ENCODE data around the gene ADAMTS14.

The ADAMTS14 gene

DNA sequence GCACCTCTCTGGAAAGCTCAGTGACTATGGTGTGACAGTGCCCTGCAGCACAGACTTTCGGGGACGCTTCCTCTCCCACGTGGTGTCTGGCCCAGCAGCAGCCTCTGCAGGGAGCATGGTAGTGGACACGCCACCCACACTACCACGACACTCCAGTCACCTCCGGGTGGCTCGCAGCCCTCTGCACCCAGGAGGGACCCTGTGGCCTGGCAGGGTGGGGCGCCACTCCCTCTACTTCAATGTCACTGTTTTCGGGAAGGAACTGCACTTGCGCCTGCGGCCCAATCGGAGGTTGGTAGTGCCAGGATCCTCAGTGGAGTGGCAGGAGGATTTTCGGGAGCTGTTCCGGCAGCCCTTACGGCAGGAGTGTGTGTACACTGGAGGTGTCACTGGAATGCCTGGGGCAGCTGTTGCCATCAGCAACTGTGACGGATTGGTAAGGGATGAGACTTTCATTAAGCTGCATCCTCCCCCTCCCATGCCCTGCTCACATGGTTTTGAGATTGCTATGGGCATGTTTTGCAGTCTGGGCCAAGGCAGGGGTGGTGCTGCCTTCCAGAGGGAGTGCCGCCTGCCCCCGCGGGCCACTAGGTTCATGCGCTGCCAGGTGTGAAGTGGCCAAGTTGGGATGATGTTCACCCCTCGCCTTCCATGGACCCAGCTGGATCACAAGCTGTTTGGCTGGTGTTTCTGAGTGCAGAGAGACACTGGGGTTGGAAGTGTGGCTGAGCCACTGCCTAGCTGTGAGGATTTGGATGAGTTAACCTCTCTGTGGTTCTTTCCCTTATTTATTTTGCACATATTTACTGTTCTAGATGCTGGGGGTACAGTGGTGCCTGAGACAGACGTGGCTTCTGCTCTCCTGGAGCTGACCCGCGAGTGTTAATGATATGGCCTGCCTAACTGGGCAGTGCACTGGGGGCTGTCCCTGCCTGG is 2.5 kb downstream of the ADAMTS14 start:
- DNase-seq (ENCODE audit: low read depth in 3 of 3): no peak

DNA sequence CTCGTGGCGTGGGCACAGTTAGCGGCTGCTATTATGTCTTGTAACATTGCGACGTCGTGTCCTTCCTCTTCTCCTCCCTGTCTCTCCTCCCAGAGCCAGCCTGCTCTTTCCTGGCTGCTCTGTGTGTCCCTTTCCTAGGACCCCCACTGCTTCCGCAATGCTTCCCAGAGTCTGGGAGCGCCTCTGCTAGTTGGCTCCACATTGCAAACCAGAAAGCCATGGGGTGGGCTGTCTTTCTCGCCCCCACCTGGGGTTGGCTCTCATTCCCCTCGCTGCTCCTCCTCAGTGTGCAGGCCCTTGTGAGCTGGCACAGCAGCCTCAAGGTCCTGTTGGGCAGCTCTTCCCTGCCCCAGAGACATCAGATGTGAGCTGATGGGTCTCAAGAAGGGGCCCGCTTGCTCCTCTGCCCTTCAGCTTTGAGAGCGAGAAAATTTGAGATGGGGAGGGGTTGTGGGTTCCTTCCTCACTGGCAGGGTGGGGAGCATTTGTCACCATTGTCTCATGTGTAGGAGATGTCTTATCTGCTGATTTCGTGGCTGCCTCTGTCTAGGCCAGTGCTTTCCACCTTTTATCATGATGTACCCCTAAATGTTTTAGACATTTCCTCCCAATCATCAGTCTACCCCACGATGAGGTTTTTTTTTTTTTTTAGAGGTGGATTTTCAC is 3.3 kb downstream of the ADAMTS14 start:
- no peak for DNase-seq (ENCODE audit: low read depth in 3 of 3)

DNA sequence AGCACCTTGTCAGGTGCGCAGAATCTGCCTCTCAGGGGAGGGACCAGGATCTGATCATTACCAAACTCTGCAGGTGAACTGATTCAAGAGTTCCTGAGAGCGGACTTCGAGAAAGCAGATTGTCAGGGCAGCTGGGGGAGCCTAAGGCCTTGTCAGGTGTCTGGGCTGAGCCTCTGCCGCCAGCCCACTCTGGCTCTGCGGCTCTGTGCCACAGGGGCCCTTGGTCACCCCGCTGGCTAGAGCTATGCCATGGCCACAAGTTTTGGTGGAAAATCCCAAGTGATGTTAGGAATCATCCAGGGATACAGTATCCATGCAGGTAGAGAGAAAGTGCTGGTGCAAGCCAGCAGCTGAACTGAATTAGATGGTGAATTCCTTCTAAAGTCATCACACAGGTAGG is 4.2 kb downstream of the ADAMTS14 start:
- no peak for DNase-seq (ENCODE audit: low read depth in 3 of 3)

DNA sequence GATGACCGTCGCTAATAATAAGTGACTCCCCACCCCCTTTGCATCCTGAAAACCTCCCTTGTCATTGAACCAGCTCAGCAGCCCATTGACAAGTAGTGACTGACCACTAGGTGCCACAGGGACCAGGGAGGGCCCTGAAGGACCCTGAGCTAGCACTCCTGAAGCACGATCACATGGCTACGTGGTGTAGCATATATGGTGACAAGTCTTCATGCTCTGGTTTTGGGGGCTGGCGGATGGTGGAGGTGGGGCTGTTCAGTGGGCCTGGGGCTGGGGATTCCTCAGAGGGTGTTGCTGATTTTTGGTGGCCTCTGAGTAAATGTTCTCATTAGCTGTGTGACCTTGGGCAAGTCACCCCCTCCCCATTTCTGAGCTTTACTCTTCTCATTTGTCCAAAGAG is 4.7 kb downstream of the ADAMTS14 start:
- DNase-seq (ENCODE audit: low read depth in 3 of 3): no peak

DNA sequence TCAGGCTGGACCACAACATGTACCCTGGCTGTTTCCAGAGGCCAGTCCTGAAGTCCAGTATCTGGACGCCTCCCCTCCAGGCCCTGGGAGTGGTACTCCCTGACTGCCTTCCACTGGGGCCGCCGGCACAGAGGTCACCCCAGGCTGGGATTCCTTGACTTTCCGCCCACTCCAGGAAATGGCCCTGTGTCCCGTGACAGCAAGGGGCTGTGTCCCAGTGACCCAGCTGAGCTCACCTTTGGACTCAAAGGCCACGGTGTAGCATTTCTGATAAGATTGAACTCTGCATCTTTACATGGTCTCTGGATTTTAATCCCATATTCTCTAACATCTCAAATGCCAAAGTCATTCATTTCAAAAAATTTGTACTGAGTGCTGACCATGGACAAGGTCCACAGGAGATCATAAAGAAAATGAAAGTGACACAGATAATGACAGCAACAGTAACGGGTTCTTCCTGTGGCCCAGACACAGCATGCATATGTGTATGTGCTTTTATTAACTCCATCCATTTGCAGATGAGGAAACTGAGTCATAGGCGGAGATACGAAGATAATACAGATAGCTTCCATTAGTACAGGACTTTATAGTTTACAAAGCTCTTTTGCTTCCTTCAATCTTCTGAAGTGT is 5.4 kb downstream of the ADAMTS14 start:
- DNase-seq (ENCODE audit: low read depth in 3 of 3): no peak

DNA sequence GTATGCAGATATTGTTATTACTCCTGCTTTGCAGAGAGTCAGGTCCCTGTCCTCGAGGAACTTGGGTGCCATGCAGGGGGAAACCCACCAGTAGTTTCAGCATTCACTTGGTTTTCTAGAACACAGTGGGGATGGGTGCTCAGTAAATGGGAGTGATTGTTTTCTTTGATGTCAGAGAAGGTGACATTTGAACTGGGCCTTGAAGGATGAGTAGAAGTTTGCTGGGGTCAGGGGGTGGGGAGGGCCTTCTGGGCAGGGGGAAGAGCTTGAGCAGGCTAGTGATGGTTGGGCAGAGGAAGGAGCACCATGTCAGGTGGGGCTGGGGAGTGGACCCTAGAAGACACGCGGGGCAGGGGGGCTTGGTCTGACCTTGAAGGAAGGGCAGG is 5.9 kb downstream of the ADAMTS14 start:
- no peak for DNase-seq (ENCODE audit: low read depth in 3 of 3)

DNA sequence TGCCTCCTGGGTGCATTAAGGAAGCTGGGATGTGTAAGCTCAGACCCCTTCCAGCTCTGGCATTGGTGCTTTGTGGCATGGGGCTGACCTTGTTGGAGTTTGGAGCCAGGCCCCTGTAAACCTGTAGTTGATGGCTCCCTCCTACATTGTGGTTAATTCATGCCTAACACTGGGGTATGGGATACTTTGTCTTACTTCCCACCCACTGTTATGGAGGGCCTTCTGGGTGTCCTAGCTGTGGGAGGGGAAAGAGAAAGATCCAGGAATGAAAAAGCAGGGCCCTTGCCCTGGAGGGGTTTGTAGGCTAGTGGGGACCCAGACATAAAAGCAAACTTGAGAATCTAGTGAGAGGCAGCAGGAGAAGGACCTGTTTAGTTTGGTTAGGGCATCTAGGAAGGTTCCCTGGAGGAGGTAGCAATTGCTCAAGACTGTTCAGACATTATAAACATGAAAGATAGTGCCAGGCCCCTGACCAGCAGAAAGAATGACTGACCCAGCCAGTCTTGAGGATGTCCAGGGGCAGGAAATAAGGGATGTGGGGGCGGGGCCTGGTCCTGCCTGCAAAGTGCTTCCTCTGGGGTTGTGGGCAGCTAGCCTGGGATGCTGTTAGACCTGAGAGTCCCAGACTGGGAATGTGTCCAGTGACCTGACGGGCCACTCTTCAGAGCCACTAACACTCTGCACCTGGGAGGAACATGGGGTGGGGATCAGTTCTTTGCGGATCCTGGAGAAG is 6.6 kb downstream of the ADAMTS14 start:
- DNase-seq (ENCODE audit: low read depth in 3 of 3): no peak

DNA sequence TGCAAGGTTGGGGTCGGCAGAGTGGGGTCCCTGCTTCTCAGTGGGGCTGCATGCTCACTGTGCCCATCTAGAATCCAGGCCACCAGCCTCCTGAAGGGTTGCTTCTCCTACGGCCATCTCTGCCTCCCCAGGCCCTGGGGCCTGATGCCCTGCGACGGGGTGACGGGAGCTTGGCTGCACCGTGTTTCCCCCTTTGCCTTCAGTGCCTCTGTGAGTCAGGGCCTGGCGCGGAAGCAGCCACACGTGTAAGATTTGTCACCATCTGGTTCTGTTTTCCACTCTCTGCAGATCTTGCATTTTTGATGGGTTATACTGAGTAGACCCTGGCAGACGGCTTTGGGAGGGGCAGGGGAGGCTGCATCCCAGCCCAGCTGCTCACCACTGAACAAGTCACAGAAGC is 7.2 kb downstream of the ADAMTS14 start:
- DNase-seq (ENCODE audit: low read depth in 3 of 3): no peak

DNA sequence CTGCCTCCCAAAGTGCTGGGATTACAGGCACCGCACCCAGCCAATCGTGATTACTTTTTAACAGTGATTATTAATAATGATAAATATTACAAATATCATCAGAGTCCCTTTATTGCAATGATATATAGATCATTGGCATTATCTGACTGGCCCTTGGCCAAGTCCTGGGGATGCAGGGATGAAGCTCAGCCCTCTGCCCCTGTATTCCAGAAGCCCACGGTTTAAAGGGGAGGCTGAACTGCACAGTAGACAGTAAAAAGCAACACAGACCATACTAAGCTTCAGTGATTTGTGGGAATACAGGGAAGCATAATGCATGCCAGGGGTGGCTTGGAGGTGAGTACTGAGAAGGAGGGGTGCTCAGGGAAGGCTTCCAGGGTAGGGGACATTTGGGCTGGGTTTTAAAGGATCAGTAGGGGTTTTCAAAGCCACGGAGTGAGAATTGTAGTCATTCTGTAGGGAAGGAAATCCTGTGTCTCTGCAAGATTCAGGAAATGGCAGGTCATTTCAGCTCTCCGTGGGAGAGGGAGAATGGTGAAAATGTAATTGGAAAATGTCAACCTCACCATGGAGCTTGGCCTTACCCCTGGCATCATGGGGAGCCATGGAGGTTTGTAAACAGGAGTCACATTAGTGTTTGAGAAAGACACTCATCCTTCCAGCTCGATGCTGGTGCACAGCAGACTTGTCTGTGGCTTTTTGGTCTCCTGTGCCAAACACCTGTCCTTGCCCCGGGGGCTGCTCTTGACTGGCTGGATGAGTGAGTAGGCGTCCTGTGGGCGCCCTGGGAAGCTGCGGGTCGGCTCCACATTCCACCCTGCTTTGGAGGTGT is 8.8 kb downstream of the ADAMTS14 start:
- no peak for DNase-seq (ENCODE audit: low read depth in 3 of 3)

DNA sequence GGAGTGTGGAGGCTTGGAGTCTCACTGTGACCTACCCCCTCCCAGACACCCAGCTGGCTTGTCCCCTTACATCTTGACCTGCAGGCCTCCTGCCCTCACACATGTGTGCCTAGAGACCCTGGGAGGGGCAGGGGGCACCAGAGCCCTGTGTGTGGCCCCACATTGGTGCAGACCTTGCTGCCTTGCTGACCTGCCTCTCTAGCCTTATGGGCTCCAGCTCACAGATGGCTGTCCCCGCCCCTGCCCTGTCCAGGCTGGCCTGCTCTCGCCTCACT is 9.4 kb downstream of the ADAMTS14 start:
- no peak for DNase-seq (ENCODE audit: low read depth in 3 of 3)

DNA sequence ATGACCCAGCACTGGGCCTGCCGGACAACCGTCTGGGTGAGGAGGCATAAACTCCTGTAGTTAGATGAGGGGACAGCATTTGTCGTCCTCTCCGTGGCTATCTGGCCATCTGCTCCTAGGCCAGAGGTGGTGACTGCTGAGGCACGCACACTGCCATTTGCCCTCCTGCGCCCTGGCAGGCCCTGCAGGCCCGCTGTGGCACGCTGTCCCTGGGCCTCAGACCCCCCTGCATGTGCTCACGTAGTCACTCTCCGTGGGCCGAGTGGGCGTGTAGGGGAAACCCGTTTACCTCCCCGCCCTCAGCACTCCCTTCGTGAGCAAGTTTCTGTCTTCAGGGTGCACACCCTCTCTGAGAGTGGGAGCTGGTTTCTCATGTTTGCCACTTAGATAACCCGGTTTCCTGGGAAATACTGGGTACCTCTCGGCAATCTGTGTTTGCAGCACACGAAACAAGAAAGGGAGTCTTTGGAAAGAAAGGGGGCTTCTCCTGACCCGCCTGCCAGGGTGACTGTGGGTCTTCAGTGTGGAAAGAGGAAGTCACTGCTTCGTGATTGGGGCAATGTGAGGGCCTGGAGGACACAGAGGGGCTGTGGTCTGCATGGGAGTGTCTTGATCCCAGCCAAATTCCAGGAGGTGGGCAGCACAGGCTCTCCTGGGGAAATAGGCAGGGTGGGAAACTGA is 10.8 kb downstream of the ADAMTS14 start:
- peak in 1 of 3 donors; percentile 4 for DNase-seq (ENCODE audit: low read depth in 3 of 3)

DNA sequence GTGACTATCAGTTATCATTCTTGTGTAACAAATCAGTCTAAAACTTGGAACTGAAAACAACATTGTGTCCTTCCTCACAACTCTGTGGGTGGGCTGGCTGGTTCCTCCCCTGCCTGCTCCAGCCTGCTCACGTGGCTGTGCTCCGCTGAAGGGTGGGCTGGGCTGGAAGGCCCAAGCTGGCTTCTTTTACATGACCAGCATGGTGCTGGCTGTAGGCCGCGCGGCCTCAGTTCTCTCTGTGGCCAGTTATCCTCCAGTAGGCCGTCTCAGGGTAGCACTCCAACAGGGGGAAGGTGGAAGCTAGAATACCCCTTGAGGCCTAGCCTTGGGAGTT is 11.3 kb downstream of the ADAMTS14 start:
- DNase-seq (ENCODE audit: low read depth in 3 of 3): no peak

DNA sequence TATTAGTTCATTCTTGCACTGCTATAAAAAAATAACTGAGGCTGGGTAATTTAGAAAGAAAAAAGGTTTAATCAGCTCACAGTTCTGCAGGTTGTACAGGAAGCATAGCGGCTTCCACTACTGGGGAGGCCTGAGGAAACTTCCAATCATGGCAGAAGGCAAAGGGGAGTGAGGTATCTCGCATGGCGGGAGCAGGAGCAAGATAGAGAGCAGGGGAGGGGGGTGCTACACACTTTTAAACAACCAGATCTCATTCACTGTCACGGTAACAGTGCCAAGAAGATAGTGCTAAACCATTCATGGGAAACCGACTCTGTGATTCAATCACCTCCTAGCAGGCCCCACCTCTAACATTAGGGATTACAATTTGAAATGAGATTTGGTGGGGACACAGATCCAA is 11.6 kb downstream of the ADAMTS14 start:
- no peak for DNase-seq (ENCODE audit: low read depth in 3 of 3)

DNA sequence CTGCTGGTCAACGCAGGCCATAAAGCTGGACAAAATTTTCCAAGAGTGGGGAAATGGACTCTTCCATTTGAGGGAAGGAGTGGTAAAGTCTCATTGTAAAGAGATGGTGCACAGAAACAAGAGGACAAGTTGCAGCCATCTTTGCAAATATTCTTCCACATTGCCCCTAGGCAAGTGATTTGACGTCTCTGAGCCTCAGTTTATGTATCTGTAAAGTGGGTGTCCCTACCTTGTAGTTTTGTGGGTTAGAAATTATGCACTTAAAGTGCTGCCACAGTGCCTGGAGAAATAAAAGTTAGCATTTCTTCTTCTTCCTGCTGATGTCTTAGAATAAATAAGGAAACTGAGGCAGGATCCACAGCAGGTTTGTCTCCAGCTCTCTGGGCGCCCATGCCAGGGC is 12.1 kb downstream of the ADAMTS14 start:
- DNase-seq (ENCODE audit: low read depth in 3 of 3): no peak

DNA sequence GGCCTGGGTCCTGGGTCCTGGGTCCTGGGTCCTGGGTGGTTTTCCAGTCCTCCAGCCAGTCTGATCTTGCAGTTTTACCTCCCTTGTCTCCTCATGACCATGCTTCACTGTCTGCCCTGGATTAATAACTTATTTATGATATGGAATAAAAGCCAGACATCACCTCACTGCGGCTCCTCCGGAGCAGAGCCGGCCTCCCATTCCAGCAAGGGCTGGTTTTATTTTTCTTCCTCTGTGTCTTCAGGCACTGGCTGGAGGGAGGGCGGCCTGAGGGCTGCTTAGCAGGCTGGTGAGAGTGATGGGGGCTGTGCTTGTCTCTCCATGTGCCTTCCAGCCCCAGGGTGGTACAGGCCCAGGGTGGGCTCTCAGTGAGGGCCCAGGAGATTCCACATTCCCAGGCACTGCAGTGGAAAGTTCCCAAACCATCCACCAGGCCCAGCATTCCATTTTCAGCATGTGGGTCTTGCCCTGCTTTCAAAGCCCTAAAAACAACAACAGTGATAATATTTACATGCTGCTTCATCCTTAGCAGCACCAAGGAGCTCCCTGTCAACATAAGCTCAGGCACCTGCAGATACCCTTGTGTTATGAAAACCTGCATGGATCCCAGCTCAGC is 12.6 kb downstream of the ADAMTS14 start:
- no peak for DNase-seq (ENCODE audit: low read depth in 3 of 3)

DNA sequence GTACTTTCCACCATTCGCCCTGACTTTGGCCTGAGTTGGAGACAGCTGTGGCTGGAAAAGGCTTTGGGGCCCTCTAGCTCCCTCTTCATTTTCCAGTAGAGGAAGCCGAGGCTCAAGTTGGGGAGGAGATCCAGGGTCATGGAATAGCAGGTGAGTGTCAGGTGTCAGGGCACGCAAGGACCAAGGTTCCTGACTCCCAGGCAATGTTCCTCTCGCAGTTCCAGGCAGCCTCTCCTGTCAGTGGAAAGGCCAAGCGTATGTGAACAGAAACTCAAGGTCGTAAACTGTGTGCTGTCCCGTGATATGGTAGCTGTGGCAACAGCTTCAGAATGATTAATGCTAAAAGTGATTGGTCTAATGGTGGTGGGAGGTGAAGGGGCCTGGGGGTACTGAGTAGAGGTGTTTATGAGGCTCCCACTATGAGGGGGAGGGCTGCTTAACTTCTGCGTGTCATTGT is 13.2 kb downstream of the ADAMTS14 start:
- no peak for DNase-seq (ENCODE audit: low read depth in 3 of 3)

DNA sequence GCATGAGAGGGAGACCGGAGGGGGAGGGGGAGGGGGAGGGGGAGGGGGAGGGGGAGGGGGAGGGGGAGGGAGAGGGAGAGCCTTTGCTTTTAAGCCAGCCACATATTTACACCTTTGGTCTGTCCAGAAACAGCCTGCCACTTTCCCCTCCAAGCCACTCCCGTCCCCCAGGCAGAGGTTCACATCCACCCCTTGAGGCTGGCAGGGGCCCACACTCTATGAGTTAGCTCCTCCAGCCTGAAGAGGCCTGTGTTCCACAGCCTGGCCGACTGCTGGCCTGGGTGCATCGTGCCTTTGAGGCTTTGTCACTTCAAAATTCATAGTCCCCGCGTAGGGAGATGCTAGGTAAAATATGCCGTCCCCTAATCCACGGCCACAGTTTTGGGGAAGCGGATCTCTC is 16.5 kb downstream of the ADAMTS14 start:
- DNase-seq (ENCODE audit: low read depth in 3 of 3): no peak

DNA sequence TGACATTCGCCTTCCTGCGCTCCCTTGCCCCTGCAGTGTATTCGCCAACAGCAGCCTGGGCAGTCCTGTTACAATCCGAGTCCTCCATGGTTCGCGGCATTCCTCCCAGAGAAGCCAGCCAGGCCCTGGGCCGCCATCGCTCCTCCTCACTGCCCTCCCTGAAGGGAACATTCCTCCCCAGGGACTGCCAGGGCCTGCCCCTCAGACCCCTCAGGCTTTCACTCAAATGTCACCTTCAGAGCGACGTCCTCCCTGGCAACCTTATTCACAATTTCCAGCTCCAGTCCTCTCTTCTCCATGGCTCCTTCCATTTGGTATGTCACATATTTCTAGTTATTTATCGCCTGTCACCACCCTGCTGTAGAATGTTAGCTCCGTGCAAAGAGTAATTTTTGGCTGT is 17.4 kb downstream of the ADAMTS14 start:
- DNase-seq (ENCODE audit: low read depth in 3 of 3): no peak

DNA sequence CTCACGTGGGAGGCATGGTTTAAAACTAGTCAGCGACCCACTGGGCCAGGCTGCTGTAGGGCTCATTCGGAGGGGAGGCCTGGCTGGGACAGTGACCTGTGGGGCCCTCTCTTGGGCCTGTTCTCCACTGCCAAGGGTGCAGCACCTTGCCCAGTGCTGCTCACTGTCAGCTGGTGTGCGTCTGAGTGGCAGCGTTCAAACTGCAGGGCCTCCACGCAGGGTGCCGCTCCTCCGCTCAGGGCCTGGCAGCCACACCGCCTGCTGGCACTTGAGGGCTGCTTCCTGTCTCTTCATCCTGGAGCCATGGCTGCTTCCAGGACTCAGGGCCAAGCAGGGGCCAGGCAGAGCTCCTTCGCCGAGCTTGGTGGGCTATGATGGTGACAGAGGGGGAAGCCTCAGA is 18.3 kb downstream of the ADAMTS14 start:
- DNase-seq (ENCODE audit: low read depth in 3 of 3): no peak

DNA sequence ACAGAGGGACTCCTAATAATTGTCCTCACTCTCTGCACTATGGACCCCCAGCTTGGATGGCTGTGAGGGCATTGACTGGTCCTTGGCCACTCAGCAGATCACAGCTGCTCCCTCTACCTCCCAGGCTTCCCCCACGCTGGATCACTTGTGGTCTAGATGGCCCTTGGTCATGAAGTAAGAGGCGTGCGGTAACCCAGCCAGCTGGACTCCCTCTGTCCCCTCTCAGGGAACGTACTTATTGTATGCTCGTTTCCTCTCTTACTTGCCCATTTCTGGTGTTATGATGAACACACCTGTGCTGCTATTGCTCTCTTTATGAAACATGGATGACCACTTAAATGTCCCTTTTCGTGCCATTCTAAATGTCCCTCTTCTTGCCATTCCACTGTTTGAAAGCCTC is 19.3 kb downstream of the ADAMTS14 start:
- DNase-seq (ENCODE audit: low read depth in 3 of 3): no peak
